Stimulated activated CD4-positive, alpha-beta T cell treated with anti-CD3 and anti-CD28 coated beads, Interleukin-15, amount 100 ng/mL, for 48 hours (primary cell): ENCODE data around the gene DIO1.

Experiments
- DNase-seq, 2 donors: peaks; one replicate each; pipeline ENCODE4 v3.0.0-alpha.2; 2020; ENCODE audit warnings: low read depth in 2 of 2

The DIO1 gene

GRCh38 chr1:53942127-53942957 is 48.4 kb downstream of the DIO1 start:
- DNase-seq: no peak

- no peak for DNase-seq
These were observed 49.1 kb downstream of the DIO1 start for GRCh38 chr1:53943090-53943489.

DNA sequence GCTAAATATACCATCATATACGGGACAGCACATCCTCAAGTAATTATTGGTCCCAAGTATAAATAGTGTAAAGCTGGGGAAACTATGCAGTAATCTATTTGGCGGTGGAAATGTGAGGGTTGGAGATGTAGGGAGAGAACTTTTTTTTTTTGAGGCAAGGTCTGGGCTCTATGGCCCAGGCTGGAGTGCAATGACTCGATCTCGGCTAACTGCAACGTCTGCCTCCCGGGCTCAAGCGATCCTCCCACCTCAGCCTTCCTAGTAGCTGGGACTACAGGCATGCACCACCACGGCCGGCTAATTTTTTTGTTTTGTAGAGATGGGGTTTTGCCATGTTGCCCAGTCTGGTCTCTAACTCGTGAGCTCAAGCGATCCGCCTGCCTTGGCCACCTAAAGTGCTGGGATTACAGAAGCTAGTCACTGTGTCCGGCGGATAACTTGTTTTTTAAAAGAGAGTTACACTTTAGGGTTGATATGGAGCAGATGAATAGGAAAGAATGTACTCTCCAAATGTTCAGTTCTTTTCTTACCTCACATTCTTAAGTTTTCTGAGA is 49.6 kb downstream of the DIO1 start:
- no peak for DNase-seq

DNA sequence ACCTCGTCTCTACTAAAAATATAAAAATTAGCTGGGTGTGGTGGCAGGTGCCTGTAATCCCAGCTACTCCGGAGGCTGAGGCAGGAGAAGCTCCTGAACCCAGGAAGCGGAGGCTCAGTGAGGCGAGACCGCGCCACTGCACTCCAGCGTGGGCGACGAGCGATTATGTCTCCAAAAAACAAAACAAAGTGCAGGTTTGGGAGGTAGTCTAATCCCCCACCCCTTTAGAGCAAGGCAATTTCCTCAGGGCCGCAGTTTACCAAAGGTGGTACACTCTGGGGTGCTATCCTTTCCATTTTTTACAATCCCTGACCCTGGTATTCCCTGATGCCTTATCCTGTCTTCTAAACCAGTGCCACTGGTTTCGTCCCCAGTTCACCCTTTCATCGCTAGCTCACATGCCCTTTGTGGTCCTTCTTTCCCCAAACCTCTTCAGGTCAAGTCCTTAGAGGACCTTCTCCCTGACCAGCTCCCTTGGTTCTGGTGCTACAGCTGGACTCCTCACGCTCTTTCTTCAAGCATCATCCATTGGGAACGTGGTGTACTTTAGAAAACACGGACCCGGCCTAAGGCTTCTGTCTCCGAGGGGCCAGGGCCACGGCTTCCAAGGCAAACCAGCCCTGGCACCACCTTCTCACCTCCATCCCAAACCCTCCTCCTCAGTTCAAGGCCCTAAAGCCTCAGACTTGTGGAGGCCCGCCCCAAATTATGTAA is 50.6 kb downstream of the DIO1 start:
- DNase-seq: no peak

DNA sequence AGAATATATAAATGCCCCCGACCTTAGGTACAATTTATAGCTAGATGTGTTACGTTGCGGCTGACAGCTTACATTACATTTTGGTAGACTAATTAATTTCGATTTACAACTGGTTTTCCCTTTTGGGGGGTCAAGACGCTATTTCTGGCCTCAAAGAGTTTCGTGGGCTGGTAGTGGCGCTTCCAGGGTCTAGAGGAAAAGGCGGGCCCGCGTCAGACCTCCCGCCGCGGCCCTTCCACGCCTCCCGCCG is 51.1 kb downstream of the DIO1 start:
- no peak for DNase-seq

- peak; percentile 95 to 97 for DNase-seq
These were observed 51.7 kb downstream of the DIO1 start, which contains the start of gene IFT25 for GRCh38 chr1:53945433-53946251. Gene IFT25, minus strand, starts transcription at chr1:53945699. Its CDS starts 5,617 bp downstream, at chr1:53940082.

GRCh38 chr1:53946252-53947171 is 52.5 kb downstream of the DIO1 start, which contains the start of gene LRRC42:
Gene LRRC42, plus strand, starts transcription at chr1:53946350. Its CDS starts 5,650 bp downstream, at chr1:53952000.
- DNase-seq: no peak

DNA sequence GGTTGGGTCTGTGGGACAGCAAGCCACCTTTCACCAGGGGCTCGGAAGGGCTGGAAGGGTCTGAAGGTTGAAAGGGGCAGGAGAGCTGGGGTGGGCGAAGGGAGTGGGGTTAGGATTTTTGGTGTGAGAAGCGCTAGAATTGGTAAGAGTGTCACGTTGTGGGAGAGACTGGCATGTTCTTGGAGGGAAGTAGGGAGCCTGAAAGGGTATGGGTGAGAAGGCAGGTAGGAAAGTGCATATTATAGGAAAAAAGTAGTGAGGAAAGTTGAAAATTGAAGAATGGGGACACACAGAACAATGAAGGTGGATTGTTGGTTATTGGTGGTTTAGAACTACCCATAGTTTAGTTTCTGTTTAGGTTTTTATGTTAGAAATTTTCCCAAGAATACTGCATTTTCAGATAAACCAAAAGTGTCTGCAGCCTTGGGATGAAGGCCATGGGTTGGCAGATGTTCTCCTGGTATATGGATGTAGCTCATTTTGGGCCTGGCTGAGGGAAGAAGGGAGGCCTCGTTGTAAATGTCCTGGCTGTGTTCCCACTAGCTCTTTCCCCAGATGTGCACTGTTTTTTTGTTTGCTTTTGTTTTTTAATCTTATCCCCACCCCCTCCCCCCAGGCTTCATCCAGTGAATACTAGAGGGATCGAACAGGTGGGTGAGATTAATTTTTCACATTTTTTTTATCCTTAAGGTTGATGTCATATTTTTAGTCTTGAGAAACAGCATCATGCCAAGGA is 53.4 kb downstream of the DIO1 start:
- DNase-seq: no peak

- DNase-seq: no peak
These were observed 54.3 kb downstream of the DIO1 start for GRCh38 chr1:53948291-53948690.

DNA sequence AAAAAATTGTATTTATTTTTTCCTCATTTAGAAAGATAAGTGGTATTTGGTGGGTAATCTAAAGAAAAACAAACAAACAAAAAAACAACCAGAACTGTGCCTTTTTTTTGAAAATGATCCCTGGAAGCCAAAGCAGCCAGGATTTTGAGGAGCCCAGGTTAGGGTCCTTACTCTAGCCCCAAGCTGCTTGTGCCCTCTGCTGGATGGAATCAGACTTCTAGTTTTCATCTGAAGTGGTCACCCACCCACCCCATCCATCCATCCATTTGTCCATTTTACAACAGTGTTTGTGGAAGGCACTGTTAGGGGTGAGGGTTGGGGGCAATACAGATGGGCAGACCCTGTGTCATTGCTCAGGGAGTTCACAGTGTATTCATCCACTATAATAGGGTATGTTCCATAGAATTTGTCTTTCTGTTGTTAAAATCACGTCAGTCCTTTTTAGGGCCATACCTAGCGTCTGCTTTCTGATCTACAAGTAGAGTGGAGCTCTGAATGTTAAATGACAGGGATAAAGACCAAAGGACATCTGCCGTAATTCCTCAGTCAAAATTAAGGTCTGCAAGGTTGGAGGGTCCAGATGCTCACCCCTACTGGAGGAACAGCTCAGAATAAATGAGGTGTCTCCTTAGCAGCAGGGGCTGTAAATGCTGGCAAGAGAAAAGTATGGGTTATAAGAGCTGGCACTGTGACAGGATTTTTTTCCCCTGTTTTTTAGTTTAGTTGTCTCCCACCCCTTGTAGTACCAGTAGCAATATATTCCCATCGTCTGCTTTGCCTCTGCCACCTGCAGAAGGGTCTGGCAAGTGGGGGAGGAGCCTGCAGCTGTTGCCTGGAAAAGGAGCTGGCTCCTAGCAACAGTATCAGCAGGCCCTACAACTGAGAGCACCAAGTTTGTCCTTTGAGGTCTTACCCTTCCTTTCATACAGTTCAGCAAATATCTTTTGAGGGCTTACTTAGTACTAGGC is 55.3 kb downstream of the DIO1 start:
- peak in 1 of 2 donors; percentile 6 for DNase-seq

DNA sequence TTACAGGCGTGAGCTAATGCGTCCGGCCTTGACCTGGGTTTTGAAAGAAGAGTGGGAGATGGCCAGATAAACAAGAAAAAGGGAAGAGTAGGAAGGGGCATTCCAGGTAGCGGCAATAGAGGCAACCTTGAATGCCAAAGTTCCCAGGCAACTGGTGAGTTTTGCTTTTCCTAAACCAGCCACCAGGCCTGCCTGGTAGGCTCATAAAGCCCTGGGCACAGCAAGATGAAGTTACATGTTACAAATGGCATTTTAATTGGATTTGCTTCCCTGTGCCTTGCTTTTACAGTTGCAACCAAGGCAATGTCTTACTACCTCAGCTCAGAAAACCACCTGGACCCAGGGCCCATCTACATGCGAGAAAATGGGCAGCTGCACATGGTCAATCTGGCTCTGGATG is 57.7 kb downstream of the DIO1 start:
- no peak for DNase-seq

GRCh38 chr1:53954128-53954527 is 60.1 kb downstream of the DIO1 start:
- no peak for DNase-seq

GRCh38 chr1:53956308-53957168 is 62.6 kb downstream of the DIO1 start:
- DNase-seq: no peak

- DNase-seq: no peak
These were observed 63.3 kb downstream of the DIO1 start for GRCh38 chr1:53957194-53957818.

- no peak for DNase-seq
These were observed 65.8 kb downstream of the DIO1 start for GRCh38 chr1:53959664-53960250.
